ENCODE data around the gene BOC. TPM values are rescaled to one million over a fixed set of nuclear protein-coding genes. Genes with fewer than 3 reads are reported as not detected.

The BOC gene
- total and polyA plus RNA-seq, 10 of the 15 experiments (the other 5 are each of a cell fraction or from before 2014, with no cell fraction given): 0.18 TPM; not detected in 9

DNA sequence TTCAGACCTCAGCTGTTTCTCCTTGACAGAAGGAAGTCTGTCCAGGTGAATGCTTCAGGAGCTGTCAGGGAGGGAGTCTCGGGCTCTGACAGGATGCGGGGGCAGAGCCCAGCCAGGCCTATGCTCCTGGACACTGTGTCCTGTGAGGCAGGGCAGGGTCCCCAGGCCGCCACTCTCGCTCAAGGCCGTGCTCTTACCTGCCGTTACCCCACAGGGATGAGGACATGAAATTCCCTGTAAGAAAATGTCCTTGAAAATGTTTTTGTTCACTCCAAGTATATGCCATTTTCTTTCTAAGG lies 63.9 kb downstream of the BOC start:
- TF ChIP-seq ZSCAN29 (IDR thresholded peaks at IDR 0.05): no peak
- Histone ChIP-seq H3K9me3 (replicated peaks; ENCODE audit: control insufficient read depth, insufficient read depth, low read length) (no peaks in the 10 kb centered on the region), H3K27ac (ENCODE audit: control insufficient read depth, insufficient read depth) (no peak overlapping the region), H3K4me2 (ENCODE audit: control insufficient read depth, insufficient read depth) (no peak overlapping the region), H4K20me1 (ENCODE audit: control insufficient read depth, insufficient read depth) (no peaks in the 10 kb centered on the region), H3K27me3 (replicated peaks in 1 of 2; ENCODE audit: control insufficient read depth in 2 of 2, insufficient read depth in 2 of 2, low read length in 1 of 2) (no peaks in the 10 kb centered on the region), H3K4me1 (ENCODE audit: control insufficient read depth, insufficient read depth, low read length) (peaks cover 32% of the 10 kb centered on the region), H3K4me3 (no peak overlapping the region), H3K36me3 (ENCODE audit: control insufficient read depth in 2 of 2, insufficient read depth in 2 of 2, low read length in 1 of 2) (no peaks in the 10 kb centered on the region), H3K79me2 (ENCODE audit: control insufficient read depth, insufficient read depth, low read length) (no peaks in the 10 kb centered on the region), H2AFZ (ENCODE audit: control insufficient read depth, low read depth, low read length) (no peak overlapping the region), H3K9ac (ENCODE audit: control insufficient read depth, insufficient read depth, low read length) (no peak overlapping the region)
- ChIA-PET POLR2A (no interaction called here), CTCF (interaction anchor here (0.9 to 1.4 kb wide), 3 partner anchors 13 to 139 kb away, joined by 3 to 5 read pairs (median 4); no protein-coding TSS in a partner anchor), SMC1A (ENCODE audit: uncharacterized antibody, unreplicated experiment) (no interaction called here), RAD21 (ENCODE audit: unreplicated experiment) (no interaction called here)
- no peak for ATAC-seq
- no peak for FAIRE-seq
- in situ Hi-C loops (cut with MboI) (no loop called here), intact Hi-C loops (cut with micrococcal nuclease; ENCODE audit: unreplicated experiment) (no loop called here)
- no TSS peak for BruUV-seq (replicated peaks)
- 100% methylated on average over 6 of the region's 6 CpGs for WGBS (ENCODE audit: insufficient coverage, insufficient replicate concordance, low lambda C conversion rate, missing lambda C conversion rate)
- no peak for DNase-seq (ENCODE audit: low read depth, low spot score)

DNA sequence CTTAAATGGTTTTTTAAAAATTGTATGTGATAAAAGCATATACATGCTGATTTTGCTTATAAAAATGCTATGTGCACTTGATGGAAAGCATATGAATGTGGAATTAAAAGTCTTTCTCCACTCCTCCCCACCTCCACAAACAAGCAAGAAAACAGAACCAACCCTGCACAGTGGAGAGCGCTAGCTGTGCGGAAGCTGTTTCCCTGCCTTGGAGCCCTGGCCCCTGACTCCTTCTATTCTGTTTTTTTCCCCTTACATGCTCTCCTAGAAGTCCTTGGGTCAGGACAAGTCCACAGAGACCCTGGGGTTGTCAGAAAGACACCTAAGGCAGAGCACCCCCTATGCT lies 64.2 kb downstream of the BOC start:
- Histone ChIP-seq H2AFZ (ENCODE audit: control insufficient read depth, low read depth, low read length) (peak overlapping the region; percentile 58; the same call in 1 of the 2 replicates), H3K27me3 (replicated peaks in 1 of 2; ENCODE audit: control insufficient read depth in 2 of 2, insufficient read depth in 2 of 2, low read length in 1 of 2) (no peaks in the 10 kb centered on the region), H3K9ac (ENCODE audit: control insufficient read depth, insufficient read depth, low read length) (no peak overlapping the region), H3K36me3 (ENCODE audit: control insufficient read depth in 2 of 2, insufficient read depth in 2 of 2, low read length in 1 of 2) (no peaks in the 10 kb centered on the region), H3K79me2 (ENCODE audit: control insufficient read depth, insufficient read depth, low read length) (no peaks in the 10 kb centered on the region), H3K4me3 (no peak overlapping the region), H4K20me1 (ENCODE audit: control insufficient read depth, insufficient read depth) (no peaks in the 10 kb centered on the region), H3K4me2 (ENCODE audit: control insufficient read depth, insufficient read depth) (peak overlapping the region; percentile 84; the same call in 1 of the 2 replicates), H3K27ac (ENCODE audit: control insufficient read depth, insufficient read depth) (no peak overlapping the region), H3K9me3 (replicated peaks; ENCODE audit: control insufficient read depth, insufficient read depth, low read length) (no peaks in the 10 kb centered on the region), H3K4me1 (ENCODE audit: control insufficient read depth, insufficient read depth, low read length) (peaks cover 32% of the 10 kb centered on the region)
- FAIRE-seq (no peak), ATAC-seq (no peak), DNase-seq (ENCODE audit: low read depth, low spot score) (no peak)
- 97% methylated on average over 2 of the region's 2 CpGs for WGBS (ENCODE audit: insufficient coverage, insufficient replicate concordance, low lambda C conversion rate, missing lambda C conversion rate)
- BruUV-seq (replicated peaks): no TSS peak
- ChIA-PET CTCF (interaction anchor here (0.9 to 1.4 kb wide), 2 partner anchors 12 to 52 kb away, joined by 3 to 4 read pairs; no protein-coding TSS in a partner anchor), RAD21 (ENCODE audit: unreplicated experiment) (no interaction called here), SMC1A (ENCODE audit: uncharacterized antibody, unreplicated experiment) (no interaction called here), POLR2A (no interaction called here)
- in situ Hi-C loops (cut with MboI) (no loop called here), intact Hi-C loops (cut with micrococcal nuclease; ENCODE audit: unreplicated experiment) (no loop called here)
- TF ChIP-seq RBBP5 (conservative IDR thresholded peaks at IDR 0.05) (no peak), EP300 (IDR thresholded peaks at IDR 0.05; ENCODE audit: borderline replicate concordance in 1 of 2, control insufficient read depth in 1 of 2, low read depth in 2 of 2, low read length in 2 of 2) (no peak), SP1 (IDR thresholded peaks at IDR 0.05; ENCODE audit: low read depth, low read length) (no peak), MTA2 (IDR thresholded peaks at IDR 0.05; ENCODE audit: low read depth) (no peak), MXI1 (IDR thresholded peaks at IDR 0.05; ENCODE audit: low read depth, low read length) (no peak), SUZ12 (IDR thresholded peaks at IDR 0.05; ENCODE audit: unreplicated experiment) (no peak), NRF1 (conservative IDR thresholded peaks at IDR 0.05; ENCODE audit: low read depth, low read length) (no peak), RB1 (IDR thresholded peaks at IDR 0.05; ENCODE audit: borderline replicate concordance) (no peak), GATAD2B (conservative IDR thresholded peaks at IDR 0.05; ENCODE audit: low read depth) (no peak), CBFB (IDR thresholded peaks at IDR 0.05; ENCODE audit: low read depth) (no peak), TARDBP (IDR thresholded peaks at IDR 0.05; ENCODE audit: borderline replicate concordance) (no peak)
- TF ChIP-seq, protein P1, sequence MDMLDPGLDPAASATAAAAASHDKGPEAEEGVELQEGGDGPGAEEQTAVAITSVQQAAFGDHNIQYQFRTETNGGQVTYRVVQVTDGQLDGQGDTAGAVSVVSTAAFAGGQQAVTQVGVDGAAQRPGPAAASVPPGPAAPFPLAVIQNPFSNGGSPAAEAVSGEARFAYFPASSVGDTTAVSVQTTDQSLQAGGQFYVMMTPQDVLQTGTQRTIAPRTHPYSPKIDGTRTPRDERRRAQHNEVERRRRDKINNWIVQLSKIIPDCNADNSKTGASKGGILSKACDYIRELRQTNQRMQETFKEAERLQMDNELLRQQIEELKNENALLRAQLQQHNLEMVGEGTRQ (IDR thresholded peaks at IDR 0.05; ENCODE audit: borderline replicate concordance, low read depth, low read length): no peak
- TF ChIP-seq, protein P2, sequence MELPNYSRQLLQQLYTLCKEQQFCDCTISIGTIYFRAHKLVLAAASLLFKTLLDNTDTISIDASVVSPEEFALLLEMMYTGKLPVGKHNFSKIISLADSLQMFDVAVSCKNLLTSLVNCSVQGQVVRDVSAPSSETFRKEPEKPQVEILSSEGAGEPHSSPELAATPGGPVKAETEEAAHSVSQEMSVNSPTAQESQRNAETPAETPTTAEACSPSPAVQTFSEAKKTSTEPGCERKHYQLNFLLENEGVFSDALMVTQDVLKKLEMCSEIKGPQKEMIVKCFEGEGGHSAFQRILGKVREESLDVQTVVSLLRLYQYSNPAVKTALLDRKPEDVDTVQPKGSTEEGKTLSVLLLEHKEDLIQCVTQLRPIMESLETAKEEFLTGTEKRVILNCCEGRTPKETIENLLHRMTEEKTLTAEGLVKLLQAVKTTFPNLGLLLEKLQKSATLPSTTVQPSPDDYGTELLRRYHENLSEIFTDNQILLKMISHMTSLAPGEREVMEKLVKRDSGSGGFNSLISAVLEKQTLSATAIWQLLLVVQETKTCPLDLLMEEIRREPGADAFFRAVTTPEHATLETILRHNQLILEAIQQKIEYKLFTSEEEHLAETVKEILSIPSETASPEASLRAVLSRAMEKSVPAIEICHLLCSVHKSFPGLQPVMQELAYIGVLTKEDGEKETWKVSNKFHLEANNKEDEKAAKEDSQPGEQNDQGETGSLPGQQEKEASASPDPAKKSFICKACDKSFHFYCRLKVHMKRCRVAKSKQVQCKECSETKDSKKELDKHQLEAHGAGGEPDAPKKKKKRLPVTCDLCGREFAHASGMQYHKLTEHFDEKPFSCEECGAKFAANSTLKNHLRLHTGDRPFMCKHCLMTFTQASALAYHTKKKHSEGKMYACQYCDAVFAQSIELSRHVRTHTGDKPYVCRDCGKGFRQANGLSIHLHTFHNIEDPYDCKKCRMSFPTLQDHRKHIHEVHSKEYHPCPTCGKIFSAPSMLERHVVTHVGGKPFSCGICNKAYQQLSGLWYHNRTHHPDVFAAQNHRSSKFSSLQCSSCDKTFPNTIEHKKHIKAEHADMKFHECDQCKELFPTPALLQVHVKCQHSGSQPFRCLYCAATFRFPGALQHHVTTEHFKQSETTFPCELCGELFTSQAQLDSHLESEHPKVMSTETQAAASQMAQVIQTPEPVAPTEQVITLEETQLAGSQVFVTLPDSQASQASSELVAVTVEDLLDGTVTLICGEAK (IDR thresholded peaks at IDR 0.05; ENCODE audit: borderline replicate concordance): no peak

Measured in GM12878 (cell line).